ENCODE measurements around the gene KIF5B.
"Not testable (repeated sequence)": the region's sequence is repeated elsewhere in the genome, so short reads cannot be mapped to it uniquely, and the experiment has no call there.

The KIF5B gene

GRCh38 chr10:32056136-32057035 lies at the start of gene KIF5B:
Gene KIF5B (minus strand): TSS chr10:32056425. CDS start chr10:32055973, 452 bp downstream.
- no peak for DNase-seq

DNA sequence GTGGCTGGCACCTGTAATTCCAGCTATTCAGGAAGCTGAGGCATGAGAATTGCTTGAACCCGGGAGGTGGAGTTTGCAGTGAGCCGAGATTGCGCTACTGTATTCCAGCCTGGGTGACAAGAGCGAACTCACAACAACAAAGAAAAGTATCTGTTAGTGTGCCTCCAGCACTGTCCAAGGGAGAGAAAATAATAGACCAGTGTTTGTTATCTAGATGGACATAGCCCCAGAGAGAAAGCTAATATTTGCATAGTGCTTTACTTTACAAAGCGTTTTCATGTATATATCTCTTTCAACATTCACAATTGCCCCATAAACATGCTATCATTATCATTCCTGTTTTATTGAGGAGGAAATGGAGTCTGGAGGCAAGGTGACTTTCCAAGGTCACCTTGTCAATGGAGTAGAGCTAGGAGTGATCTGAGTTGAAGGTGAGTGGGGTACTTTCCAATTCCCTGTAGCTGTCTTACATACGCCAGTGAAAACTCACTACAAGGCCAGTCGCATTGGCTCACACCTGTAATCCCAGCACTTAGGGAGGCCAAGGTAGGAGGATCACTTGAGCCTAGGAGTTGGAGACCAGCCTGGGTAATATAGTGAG lies 49.7 kb upstream of the KIF5B start:
- no peak for DNase-seq

- no peak for DNase-seq
Measured at GRCh38 chr10:32104622-32105509, 48.6 kb upstream of the KIF5B start.

- no peak for DNase-seq
Measured at GRCh38 chr10:32104181-32104580, 48.0 kb upstream of the KIF5B start.

GRCh38 chr10:32103721-32104120 lies 47.5 kb upstream of the KIF5B start:
- no peak for DNase-seq

DNA sequence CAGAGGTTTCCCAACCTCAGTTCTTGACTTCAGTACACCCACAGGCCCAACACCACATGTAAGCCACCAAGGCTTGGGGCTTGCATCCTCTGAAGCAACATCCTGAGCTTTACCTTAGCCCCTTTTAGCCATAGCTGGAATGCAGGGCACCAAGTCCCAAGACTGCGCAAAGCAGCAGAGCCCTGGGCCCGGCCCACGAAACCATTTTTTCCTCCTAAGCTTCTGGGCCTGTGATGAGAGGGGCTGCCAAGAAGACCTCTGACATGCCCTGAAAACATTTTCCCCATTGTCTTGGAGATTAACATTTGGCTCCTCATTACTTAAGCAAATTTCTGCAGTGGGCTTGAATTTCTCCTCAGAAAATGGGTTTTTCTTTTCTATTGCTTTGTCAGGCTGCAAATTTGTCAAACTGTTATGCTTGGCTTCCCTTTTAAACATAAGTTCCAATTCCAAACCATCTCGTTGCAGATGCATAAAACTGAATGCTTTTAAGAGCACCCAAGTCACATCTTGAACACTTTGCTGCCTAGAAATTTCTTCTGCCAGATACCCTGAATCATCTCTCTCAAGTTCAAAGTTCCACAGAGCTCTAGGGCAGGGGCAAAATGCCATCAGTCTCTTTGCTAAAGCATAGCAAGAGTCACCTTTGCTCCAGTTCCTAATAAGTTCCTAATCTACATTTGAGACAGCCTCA lies 42.5 kb upstream of the KIF5B start:
- not testable (repeated sequence) for DNase-seq

DNA sequence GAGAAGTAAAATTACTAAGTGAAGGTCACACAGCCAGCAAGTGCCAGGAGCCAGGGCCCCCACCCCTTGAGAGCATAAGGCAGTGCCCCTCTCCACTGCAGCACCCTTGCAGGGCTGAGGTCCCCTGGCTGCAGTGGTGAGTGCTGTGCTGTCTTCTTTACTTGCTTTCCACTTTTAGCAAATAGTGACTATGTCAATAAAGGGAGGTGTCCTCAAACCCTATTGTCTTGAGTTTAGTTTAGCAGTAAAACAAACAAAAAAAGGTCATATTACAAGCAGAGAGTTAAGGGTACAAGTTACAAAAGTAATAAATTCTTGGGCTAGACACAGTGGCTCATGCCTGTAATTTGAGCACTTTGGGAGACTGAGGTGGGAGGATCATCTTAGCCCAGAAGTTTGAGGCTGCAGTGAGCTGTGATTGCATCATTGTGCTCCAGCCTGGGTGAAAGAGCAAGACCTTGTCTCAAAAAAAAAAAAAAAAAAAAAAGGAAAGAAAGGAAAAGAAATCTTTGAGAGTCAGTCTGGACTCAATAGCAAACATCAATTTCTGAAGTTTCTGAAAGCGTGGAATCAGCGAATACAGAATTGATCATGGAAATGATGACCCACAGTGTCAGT lies 39.0 kb upstream of the KIF5B start:
- DNase-seq, result no peak

DNA sequence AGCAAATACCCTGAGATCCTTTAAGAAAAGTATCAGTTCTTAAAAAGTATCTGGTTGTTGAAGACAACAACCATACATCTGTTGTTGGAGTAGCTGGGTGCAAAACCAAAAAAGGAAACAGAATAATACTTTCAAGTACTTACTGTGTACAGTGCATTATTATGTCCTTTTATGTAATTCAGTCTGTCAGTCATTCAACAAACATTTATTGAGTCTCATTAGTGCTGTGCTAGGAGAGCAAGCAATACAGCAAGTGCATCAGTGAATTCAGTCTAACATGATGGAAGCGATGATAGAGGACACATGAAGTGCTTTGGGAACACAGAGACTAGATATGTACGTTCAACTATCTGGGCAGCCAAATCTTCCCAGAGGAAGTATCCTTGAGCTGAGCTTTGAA lies 37.4 kb upstream of the KIF5B start:
- DNase-seq, result no peak

GRCh38 chr10:32091046-32091445 lies 34.8 kb upstream of the KIF5B start:
- DNase-seq, result no peak

- DNase-seq, result no peak
Measured at GRCh38 chr10:32084185-32084851, 28.1 kb upstream of the KIF5B start.

- no peak for DNase-seq
Measured at GRCh38 chr10:32077896-32078485, 21.8 kb upstream of the KIF5B start.

DNA sequence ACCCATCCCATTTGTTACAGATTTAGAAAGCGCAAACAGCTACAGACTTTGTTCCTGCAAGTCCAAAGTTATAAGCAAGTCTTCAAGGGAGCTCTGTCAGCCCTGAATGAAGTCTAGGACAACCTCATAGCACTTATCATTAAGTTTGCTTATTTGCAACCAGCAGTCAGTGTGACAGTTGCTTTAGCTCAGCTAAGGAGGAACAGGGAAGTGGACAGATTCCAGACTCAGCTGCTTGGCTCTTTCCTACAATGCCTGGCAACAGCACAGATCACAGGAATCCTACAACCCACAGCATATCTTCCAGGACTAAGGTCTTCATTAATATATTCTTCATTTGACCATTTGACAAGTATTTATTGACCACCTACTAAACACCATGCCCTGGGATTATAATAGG lies 17.4 kb upstream of the KIF5B start:
- no peak for DNase-seq

GRCh38 chr10:32073128-32073527 lies 16.9 kb upstream of the KIF5B start:
- DNase-seq, result no peak

GRCh38 chr10:32072025-32072800 lies 16.0 kb upstream of the KIF5B start:
- DNase-seq, result no peak

- DNase-seq, result no peak
Measured at GRCh38 chr10:32070645-32071044, 14.4 kb upstream of the KIF5B start.

- no peak for DNase-seq
Measured at GRCh38 chr10:32068569-32068968, 12.3 kb upstream of the KIF5B start.

DNA sequence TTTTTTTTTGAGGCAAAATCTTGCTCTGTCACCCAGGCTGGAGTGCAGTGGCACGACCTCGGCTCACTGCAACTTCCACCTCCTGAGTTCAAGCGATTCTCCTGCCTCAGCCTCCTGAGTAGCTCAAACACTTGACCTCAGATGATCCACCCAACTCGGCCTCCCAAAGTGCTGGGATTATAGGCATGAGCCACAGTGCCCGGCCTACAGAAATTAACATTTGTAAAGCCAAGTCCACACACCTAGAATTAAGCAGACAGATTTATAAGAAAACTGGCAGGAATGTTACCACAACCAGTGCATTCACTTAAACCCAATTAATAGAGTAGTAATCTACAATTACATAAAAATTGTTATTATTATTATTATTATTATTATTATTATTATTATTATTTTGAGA lies 11.7 kb upstream of the KIF5B start:
- not testable (repeated sequence) for DNase-seq

- DNase-seq, result no peak
Measured at GRCh38 chr10:32065856-32066255, 9.6 kb upstream of the KIF5B start.

- DNase-seq, result no peak
Measured at GRCh38 chr10:32061440-32061839, 5.2 kb upstream of the KIF5B start.

GRCh38 chr10:32060347-32060746 lies 4.1 kb upstream of the KIF5B start:
- no peak for DNase-seq

Measured in NCI-H524 treated with DMSO at 0.1 percent for 48 hours (cell line).